Activated T-helper 1 cell treated with anti-CD3 and anti-CD28 coated beads, Interleukin-2, amount 50 U/mL, for 16 hours (primary cell): Measurements from ENCODE around the gene BDNF.

Experiments used
- DNase-seq, 2 donors: peaks; one replicate each; pipeline ENCODE4 v3.0.0-alpha.2; 2020; ENCODE audit warnings: low read depth in 1 of 2, low spot score in 1 of 2

BDNF gene

DNA sequence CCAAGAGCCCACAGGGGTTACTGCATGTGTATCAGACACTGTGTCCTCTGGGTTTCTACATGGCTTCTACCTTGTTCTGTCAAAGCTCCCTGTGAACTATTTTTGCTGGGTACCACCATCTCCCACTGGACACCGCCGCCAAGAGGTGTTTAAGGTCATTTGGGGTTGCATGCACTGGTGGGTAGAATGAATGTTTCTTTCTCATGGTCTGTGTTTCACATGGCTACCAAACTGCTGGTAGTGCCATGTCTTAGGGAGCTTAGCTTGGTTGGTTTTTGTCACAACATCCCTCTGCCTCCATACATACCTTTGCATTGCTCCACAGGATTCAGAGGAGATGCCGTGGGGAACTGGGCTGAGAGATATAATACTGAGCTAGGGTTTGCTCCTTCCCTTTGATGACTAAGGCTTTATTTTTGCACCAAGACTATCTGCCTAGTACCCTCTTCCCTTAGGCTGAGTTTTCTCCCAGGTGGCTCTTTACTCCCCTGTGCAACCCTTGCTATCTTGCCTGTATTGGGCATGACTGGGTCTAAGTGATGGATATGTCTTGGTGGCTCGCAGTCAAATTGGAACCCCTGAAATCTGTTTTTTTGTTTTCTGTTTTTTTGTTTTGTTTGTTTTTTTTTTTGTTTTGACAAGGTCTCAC lies 73.2 kb downstream of the BDNF start:
- no peak for DNase-seq

DNA sequence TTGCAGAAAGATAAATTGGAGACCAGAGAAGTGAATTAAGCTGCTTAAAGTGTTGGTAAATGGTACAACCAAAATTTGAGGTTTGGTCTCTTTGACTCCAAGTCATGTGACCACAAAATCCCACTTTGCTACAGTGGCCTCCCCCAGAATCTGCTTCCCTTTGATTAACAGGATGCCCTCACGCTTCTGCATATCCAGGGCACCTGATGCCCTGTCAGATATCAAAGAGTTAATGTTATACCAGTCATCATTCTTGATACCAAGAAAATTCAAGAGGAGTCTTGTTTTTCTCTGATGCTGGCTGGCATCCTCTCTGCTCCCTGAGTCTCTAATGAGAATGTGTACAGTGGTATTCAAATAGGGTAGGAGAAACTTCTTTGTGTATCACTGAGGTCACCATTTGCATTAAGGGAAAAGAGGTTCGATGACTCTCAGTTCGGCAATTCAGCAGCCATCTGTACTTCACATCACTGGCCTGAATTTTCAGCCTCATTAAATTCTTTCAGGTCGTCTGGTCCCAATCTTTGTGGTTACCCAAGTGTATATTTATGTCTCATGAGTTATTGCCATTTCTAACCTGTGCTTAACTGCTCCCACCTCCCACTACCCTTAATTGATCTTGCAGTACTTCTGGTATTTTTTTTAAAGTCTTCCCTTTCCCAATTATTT lies 73.9 kb downstream of the BDNF start:
- DNase-seq, result no peak

DNA sequence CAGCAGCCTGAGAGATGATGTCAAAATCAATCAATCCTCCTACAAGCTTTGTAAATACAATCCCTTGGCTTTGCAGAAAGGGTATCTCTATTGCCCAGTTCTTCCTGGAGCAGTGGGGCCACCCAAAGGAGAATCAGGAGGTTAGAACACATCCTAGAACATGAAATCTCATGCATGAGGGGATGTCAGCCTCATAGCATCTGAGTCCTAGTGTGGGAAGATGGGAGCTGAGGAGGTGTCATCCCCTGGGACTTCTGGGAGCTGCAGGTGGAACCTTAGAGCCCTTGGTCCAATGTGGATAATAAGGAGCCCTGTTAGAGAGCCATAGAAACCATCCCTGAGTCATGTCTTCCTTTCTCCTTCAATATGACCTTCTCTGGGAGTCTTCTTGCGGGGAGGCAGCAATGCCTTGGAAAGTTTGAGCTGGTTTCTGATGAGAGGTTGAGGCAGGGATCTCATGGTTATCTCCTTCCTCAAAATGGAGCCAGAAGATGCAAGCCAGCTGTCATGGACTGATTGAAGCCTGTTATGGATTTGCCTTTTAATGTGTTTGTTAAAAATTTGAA lies 74.8 kb downstream of the BDNF start:
- no peak for DNase-seq

DNA sequence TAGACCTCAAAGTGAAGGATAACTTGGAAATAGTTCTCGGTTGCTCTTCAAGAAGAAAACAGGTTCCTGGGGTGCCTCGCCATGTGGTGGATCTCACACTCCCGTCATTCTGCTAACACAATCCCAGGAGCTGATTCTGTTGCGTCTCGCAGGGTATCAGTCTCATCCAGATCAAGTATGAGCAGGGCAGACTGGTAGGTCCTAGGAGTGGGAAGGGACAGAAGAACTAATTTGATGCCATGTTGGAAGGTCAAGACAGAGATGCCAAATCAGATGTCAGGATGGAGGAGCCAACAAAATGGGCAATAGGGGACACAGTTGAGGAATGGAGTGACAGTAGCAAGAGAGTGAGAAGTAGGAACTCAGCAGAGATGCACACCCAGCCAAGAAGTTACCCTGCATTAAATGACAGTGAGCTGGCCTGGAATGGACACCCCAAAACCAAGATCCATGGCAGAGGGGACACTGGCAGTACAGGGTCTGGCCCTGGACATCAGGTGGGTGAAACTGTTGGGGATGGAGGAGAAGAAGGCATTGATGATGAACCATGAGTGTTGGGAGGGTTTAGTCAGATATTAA lies 76.2 kb downstream of the BDNF start:
- DNase-seq, result no peak

DNA sequence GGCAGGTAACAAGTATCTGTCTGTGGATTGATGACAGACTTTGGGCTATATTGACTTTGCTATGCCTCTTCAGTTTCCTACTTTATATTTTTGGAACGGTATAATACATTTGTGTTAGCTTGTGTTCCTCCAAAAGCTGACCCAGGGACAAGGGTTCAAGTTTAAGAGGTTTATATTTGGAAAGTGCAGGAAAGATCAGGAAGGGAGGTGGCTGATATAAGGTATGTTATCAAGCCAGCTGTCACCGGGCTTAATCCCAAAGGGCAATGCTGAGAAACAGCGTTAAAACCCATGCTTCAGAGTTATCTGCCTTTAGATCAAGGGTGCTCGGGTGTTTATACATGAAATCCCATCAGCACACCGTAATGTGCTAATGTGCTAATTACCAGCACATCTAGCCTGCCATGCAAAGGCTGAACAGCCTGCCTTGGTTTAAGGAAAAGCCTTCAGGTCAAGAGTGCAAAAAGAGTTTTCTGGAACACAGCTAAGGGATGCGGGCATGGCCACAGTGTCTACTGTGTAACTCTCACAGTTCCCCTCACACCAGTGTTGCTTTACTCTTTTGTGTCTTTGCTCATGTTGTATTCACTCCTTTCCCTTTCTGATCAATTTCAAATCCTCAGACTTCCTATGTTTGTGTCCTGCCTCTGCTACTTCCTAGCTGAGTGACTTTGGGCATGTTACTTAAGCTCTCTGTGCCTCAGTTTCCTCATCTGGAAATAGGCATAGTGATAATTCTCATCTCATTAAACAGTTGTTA lies 77.5 kb downstream of the BDNF start:
- no peak for DNase-seq

DNA sequence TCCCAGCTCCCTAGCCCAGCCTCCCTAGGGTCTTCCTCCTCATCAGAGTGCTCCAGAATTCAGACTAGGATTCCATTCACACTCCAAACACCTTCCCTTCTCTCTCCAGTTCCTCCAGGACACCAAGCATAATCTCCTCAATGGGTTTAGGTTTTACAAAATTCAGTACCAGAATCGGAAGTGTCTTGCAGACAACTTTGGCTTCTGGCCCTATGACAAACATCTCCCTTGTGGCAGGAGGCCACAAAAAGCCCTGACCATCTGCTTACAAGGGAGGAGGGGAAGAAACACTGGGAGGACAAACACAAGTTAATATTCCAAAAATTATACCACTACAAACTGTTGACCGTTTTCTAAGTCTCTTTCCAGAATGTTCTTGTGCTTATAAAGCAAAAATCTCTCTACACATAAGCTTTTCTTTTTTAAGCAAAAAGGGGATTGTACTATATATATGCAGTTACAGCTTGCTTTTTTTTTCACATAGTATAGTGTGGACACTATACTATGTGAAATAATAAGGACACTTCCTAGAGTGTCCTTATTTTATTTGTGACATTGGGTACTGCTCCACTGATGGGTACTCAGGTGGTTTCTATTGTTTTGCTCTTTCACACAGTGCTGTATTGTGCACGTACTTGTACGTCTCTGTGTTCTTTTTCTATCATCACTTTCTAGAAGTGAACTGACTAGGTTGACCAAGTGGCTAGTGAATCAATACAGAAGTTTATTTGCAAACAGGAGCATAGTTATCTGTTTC lies 78.7 kb downstream of the BDNF start:
- no peak for DNase-seq

DNA sequence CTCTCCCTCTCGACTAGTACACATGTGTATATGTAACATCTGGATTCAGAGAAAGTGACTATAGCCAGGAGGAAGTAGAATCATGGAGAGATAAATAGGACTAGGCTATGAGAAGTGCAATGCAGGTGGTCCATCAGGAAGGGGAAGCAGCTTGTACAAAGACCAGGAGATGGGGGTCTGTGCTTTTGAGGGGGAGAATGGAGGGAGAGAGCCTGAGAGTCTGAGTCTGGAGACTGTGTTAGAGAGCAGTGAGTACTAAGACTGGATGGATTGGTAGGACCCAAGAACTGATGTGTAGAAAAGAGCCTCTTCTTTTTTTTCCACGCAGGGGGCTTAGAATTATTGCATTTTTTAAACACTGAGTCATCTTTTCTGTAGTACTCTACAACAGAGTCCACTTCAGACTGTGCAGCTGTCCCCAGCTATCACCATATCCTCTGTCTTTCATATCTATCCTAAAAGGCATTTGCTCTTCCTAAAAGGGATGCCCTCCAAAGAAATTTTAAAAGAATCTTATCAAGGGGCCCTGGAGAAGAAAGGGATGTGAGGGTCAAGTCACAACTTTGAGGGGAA lies 80.4 kb downstream of the BDNF start:
- no peak for DNase-seq

DNA sequence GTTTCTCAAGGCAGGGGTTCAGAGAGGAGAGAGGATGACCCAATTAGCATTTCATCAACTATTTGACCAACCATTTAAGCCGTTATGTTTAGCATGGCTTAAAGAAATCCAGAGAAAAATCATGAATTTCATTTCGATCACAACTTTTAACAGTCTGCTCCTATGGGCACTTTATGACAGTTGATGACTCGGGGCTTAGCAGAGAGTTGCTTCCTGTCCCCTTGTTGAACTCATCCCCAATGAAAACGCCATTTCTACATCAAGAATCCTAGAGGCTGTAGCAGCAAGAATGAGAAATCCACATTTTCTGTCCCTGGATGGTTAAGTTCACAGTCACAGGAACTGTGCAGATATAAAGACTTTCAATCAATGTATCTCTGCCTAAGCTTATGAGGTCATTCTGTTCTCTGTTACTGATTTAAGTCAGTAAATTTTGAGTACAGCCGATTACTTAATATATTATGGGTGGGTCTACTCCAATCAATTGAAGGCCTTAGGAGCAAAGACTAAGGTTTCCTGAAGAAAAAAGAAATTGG lies 81.1 kb downstream of the BDNF start:
- no peak for DNase-seq

DNA sequence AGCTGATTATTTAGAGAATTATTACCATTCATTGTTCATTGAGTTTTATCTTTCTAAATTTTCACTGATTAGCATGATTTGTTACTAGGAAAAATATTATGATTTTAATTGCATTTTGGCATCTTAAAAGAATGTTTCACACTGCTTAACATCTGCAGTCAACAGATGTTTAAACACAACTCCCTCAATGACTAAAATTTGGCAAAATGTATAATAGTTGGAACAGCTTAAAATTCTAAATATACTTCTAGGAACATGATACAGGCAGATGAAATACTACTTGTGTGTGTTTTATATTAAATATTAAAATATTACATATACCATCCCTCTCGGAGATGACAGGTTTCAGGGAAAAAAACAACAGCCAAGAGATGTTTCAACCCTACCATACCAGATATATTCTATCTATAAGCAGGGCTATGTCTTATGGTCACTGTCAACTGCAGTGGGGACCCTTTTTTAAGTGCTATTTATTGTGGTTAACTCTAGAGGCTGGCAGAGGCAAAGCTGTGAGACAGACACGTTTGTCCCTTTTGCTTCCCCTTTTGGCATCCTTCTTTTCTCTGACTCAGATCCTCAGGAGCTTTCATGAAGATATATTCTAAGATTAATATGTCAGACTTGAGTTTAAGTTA lies 81.9 kb downstream of the BDNF start:
- DNase-seq, result no peak

DNA sequence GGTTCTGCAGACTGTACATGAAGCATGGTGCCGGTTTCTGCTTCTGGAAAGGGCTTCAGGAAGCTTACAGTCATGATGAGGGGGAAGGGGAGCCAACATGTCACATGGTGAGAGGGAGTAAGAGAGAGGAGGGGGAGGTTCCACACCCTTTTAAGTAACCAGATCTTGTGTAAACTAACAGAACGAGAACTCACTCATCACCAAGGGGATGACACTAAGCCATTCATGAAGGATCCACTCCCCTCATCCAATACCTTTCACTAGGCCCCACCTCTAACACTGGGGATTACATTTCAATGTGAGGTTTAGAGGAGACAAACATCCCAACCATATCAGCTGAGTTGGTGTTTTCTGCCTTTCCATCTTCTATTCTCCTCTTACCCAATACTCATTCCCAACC lies 83.5 kb downstream of the BDNF start:
- DNase-seq, result no peak

DNA sequence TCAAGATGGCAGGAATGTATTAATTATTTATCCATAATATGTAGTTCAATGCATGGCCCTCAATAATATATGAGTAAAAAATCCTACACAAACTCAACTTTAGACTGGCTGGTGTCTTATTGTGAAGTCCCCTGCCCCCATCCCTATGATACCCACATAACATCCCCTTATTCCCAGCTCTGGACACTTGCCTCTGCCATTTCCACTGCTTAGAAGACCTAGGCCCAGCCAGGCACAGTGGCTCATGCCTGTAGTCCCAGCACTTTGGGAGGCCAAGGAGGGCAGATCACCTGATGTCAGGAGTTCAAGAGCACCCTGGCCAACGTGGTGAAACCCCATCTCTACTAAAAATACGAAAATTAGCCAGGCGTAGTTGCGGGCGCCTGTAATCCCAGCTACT lies 84.4 kb downstream of the BDNF start:
- no peak for DNase-seq

DNA sequence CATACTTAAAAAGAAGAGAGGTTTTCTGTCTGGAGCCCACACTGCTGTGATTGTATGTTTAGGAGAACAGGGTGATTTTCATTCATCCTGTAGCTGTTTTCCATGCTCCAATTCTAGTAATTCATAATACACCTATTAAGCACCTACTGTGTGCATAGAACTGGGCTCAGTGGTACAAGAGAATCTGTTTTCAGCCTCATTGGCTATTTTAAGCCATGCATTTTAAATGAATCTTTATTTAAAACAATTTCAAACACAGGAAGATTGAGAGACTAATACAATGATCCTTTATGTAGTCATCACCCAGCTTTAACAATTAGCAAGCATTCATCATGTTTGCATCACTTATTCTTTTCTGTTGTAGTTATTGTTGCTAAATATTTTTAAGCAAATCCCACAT lies 86.2 kb downstream of the BDNF start:
- DNase-seq, result no peak

DNA sequence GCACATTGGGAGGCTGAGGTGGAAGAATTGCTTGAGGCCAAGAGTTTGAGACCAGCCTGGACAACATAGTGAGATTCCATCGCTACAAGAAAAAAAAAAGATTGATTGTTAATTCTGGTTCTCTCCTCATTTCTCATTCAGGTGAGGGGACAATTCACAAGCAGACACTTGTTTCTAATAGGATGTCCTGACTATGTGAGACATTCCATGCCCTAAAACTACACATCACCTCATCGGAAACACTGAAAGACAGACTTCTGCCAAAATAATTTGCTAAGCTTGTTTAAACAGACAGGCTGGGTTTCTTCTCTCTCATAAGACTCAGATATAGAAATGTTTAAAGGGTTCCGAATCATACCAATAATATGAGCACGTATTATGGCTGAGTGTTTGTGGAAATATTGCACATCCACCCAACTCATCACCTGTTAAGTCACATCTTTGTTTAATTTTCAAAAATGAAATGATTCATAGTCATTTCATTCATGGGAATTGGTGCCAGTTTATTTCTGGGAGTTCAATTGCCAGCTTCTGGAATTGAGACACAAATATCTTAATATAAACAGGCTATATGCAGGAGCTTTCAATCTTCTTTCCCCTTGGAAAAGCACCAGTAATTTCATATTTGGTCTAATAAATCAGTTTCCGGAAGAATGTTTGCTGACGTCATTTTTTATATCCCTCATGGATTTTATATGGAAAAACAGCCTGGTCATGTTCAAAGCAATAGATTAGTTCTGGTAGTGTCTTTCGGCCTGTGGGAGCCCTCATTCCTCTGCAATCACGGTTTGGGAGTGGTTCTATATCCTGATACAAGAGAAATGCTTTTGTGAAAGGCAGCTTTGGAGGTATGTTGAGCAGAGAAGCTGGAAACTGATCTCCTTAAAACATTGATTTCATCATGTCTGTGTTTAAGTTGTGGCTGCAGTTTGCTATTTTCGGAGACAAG lies 87.0 kb downstream of the BDNF start:
- DNase-seq, result no peak

DNA sequence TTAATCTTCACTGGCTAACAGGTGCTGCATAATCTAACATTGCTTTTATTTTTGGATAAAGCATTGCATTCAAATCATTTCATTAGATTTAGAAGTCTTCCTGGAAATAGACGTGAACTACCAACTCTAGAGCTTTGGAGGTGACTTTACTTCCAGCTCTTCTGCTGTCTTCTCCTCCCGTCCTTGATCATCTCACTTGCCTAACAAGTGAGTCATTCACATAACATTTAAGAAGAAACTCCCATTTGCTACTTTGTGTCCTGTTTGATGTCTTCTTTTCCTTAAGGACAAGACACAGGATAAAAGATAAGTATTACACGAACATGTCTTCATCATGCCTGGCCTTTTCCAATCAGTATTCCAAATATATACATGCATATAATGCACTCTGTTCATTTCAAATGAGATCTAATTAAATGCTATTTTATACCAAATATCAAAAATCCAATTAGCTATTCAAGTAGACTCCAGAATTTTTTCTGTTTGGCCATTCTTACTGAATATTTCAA lies 88.3 kb downstream of the BDNF start:
- no peak for DNase-seq

DNA sequence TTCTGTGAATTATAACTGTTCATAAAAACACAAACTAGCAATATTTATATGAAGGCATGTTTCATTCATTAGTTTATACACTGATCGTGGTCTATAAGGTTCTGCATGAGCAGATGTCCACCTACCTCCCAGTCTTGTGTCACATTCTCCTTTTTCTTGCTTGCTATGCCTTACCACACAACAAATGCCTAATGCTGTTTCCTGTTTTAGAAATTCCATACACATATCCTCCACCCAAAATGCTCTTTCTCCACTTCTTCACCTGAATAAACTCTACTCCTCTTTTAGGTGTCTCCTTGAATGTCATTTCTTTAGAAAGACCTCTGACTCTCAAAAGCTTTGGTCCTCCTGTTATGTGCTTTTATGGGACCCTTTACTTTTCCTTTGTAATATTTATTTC lies 88.9 kb downstream of the BDNF start:
- DNase-seq, result no peak

DNA sequence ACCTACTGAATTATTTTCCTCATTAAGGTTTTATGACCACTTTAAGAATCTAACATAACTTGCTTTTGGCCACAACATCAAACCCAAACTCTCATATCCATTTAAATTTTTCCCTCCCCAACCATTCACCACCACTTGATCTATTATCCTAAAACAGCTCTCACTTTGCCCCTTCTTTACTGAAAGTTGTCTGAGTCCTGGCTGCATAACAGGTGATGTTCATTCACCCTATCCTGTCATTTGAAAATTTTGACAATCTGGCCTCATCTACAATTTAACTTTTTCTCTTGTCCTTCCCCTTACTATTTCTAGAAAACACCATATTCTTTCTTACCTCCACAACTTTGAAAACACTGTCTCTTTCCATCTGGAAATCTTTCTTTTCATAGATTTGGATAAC lies 89.3 kb downstream of the BDNF start:
- no peak for DNase-seq

DNA sequence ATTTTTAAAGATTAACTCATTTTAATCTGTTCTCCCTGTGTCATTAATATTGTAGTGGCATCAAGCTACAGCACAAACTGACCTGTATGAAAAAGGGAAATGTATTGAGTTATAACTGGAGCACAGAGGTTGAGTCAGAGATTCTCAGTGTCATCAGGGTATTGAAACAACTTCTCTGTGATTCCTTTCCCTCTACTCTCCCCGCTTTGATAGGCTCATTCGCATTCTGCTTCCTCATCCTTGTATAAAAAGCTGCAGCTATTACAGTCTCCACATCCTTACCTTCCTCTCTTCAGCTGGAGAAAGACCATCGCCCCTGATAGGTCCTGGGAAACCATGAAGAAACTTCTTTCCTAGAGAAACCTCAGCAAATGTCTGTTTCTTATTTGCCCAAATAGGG lies 90.0 kb downstream of the BDNF start:
- no peak for DNase-seq

DNA sequence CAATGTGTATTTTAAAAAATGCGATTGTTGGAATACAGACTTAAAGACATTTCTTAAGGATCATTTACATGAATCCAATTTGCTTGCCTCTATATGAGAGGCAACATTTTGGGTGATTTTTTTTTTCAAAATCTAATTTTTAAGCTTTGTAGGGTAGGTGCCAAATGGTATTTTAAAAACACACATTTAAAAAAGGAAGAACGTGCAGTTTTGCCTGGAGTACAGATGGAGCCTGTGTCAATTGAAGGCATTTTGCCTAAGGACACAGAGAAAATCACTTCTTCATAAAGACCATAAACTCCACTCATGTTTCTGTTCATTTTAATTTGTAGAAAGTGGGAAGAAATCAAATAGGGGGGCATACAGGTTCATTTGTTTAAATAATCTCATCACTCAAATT lies 91.3 kb downstream of the BDNF start:
- DNase-seq, result no peak

DNA sequence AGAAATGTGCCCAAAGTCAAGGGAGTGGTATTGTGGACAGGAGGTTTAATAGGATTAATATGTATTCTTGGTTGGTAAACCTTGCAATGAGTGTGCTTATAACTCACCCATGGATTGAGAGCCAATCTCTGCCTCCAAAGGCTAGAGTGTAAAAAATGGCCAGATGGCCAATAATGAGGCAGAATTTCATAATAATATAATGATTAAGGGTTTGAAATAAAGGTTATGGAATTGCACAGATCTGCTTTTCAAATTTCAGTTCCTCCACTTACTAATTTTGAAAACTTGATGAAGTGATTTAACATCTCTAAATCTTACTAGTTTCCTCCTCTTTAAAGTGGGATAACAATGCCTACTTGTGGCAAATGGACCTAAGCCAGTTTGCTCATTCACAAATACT lies 94.8 kb downstream of the BDNF start:
- DNase-seq, result no peak
